DOHH2 (cell line): ENCODE measurements around the gene ZNF341.

Experiments used
- H3F3A ChIP-seq: fragments of 200-600 bp; sonication (generic), shearing (Covaris generic); 2 replicates; pipeline ENCODE4 v1.6.0; 2016; ENCODE audit warnings: antibody characterized with exemption, mild to moderate bottlenecking; ENCODE audit not compliant: control insufficient read depth, insufficient read depth
- H3K27ac ChIP-seq: fragments of 200-600 bp; sonication (generic); 2 replicates; pipeline ENCODE4 v1.5.1; 2014; ENCODE audit warnings: low read depth, mild to moderate bottlenecking, low read length, moderate library complexity
- H3K27me3 ChIP-seq: fragments of 200-600 bp; sonication (generic); 2 replicates; pipeline ENCODE4 v1.6.1; 2014; ENCODE audit warnings: mild to moderate bottlenecking, low read length, mixed read lengths; ENCODE audit not compliant: control insufficient read depth
- H3K36me3 ChIP-seq: fragments of 200-600 bp; sonication (generic); 2 replicates; pipeline ENCODE4 v1.6.1; 2014; ENCODE audit warnings: mild to moderate bottlenecking, low read length, moderate library complexity, mixed read lengths; ENCODE audit not compliant: control insufficient read depth
- H3K4me1 ChIP-seq: fragments of 200-600 bp; sonication (generic); 2 replicates; pipeline ENCODE4 v1.6.1; 2014; ENCODE audit warnings: mild to moderate bottlenecking, low read length, mixed read lengths; ENCODE audit not compliant: control insufficient read depth
- H3K4me2 ChIP-seq: fragments of 200-600 bp; sonication (generic); 2 replicates; pipeline ENCODE4 v1.6.0; 2014; ENCODE audit warnings: mild to moderate bottlenecking, low read length, moderate library complexity
- H3K4me3 ChIP-seq: fragments of 200-600 bp; sonication (generic); 2 replicates; pipeline ENCODE4 v1.5.1; 2014; ENCODE audit warnings: mild to moderate bottlenecking, low read length, mixed read lengths
- H3K79me2 ChIP-seq: fragments of 200-600 bp; sonication (generic); 2 replicates; pipeline ENCODE4 v1.6.1; 2014; ENCODE audit warnings: mild to moderate bottlenecking, low read length, mixed read lengths; ENCODE audit not compliant: control insufficient read depth
- H3K9me2 ChIP-seq: fragments of 200-600 bp; sonication (generic); replicated peaks from 2 replicates; pipeline ENCODE4 v1.6.1; 2014; ENCODE audit warnings: mild to moderate bottlenecking, low read length, mixed read lengths; ENCODE audit not compliant: control insufficient read depth
- H3K9me3 ChIP-seq: fragments of 200-600 bp; sonication (generic); 2 replicates; pipeline ENCODE4 v1.6.1; 2014; ENCODE audit warnings: antibody characterized with exemption, low read length, mixed read lengths; ENCODE audit not compliant: control insufficient read depth, insufficient read depth
- H4K20me1 ChIP-seq: fragments of 200-600 bp; sonication (generic); 2 replicates; pipeline ENCODE4 v1.6.0; 2014; ENCODE audit warnings: low read depth, mild to moderate bottlenecking, antibody characterized with exemption, low read length, moderate library complexity; ENCODE audit not compliant: control insufficient read depth, insufficient read depth
- EZH2phosphoT487 ChIP-seq: fragments of 200-600 bp; sonication (generic); IDR thresholded peaks from 2 replicates; pipeline ENCODE4 v1.6.1; 2017; ENCODE audit warnings: borderline replicate concordance, mild to moderate bottlenecking, antibody characterized with exemption, low read length, moderate library complexity, mixed read lengths
- TF ChIP-seq, protein P1 (sequence below): fragments of 200-600 bp; sonication (generic); IDR thresholded peaks from one replicate; pipeline ENCODE4 v1.5.1; 2014; ENCODE audit warnings: antibody characterized with exemption, mild to moderate bottlenecking, low read depth, low read length; ENCODE audit not compliant: poor library complexity, severe bottlenecking

ZNF341 gene

DNA sequence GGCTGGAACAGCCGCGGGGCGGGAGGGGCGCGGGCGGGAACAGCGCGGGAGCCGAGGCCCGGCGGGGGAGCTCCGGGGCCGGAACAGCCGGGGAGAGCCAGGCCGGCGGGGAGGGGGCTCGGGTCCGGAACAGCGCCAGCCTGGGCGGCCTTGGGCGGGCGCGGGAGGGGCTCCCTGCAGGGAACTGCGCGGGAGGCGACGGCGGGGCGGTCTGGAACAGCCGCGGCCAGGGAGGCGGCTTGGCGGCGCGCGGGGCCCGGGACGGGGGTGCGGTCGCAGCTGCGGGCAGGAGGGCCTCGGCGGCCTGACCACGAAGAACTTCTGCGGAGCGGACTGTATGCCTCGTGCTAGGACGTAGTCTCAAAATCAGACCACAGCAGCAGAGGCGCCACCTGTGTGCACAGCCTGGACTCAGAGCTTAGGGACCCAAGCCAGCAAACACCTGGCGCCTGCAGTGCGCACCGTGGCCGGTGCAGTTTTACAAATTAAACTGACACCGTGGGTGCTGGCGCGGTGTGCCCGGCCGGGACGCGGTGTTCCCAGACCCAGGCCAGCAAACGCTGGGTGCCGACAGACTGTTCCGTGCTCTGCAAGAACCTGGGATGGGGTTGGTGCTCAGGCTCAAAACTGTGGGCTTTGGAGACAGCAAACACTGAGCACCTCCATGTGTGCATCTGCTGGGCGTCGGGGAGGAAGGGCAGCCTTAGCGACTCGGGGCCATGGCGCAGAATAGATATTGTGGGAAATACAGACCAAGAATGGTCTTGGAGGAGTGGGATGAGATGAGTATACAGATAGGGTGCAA is 572 bp downstream of the ZNF341 start:
- Histone ChIP-seq H3K27ac (peak overlapping the region; percentile 92), H3F3A (peaks cover 22% of the 10 kb centered on the region), H3K4me1 (peaks cover 27% of the 10 kb centered on the region), H3K9me3 (peaks cover 11% of the 10 kb centered on the region; the same call in 1 of the 2 replicates), H3K36me3 (no peaks in the 10 kb centered on the region), H3K4me2 (peak overlapping the region; percentile 95), H3K27me3 (no peaks in the 10 kb centered on the region), H3K79me2 (no peaks in the 10 kb centered on the region), H3K4me3 (peak overlapping the region; percentile 82), H3K9me2 (no peaks in the 10 kb centered on the region), H4K20me1 (no peaks in the 10 kb centered on the region)
- TF ChIP-seq, protein P1, sequence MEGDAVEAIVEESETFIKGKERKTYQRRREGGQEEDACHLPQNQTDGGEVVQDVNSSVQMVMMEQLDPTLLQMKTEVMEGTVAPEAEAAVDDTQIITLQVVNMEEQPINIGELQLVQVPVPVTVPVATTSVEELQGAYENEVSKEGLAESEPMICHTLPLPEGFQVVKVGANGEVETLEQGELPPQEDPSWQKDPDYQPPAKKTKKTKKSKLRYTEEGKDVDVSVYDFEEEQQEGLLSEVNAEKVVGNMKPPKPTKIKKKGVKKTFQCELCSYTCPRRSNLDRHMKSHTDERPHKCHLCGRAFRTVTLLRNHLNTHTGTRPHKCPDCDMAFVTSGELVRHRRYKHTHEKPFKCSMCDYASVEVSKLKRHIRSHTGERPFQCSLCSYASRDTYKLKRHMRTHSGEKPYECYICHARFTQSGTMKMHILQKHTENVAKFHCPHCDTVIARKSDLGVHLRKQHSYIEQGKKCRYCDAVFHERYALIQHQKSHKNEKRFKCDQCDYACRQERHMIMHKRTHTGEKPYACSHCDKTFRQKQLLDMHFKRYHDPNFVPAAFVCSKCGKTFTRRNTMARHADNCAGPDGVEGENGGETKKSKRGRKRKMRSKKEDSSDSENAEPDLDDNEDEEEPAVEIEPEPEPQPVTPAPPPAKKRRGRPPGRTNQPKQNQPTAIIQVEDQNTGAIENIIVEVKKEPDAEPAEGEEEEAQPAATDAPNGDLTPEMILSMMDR = no peak
- TF ChIP-seq EZH2phosphoT487 = no peak

DNA sequence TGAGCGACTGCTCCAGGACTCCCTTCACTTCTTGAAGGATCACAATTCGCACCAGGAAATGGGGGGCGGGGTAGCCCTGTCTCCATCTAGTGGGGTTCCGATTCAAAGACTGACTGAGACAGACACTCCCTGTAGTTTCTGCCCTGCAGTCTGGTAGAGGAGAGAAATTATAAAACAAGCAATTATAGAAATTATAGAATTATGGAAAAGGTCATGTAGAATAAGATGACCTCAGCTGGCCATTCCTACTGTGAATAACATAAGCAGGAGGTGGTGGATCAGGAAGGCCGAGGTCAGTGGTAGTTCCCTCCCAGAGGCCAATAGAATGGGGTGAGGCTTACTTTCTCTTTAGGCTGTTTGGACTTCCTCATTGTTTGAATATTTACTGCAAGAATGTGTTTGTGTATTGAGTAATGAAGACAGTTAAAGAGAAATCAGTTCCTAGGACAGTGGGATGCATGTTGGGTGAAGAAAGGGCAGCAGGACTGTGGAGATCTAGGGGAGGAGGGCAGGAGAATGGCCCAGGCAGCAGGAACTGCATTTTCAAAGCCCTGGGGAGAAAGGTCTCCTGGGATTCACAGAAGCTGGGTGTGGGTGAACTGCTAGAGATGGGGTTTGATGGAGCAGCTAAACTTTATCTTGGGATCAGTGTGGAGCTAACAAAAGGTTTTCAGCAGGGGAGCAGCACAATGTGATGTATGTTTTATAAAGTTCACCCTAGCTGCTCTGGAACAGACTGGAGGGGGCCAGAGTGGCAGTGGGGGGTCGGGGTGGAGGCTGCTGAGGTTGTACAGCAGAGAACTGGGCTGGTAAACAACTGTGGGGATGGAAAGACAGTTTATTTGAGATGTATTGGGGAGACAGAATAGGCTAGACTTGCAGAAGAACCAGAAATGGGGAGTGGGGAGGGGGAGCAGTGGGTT is 2.1 kb downstream of the ZNF341 start:
- Histone ChIP-seq H3K9me3 (peaks cover 14% of the 10 kb centered on the region; the same call in 1 of the 2 replicates), H3K27ac (peak overlapping the region; percentile 92), H3K36me3 (no peaks in the 10 kb centered on the region), H3K79me2 (no peaks in the 10 kb centered on the region), H3K4me3 (peak overlapping the region; percentile 82), H3K9me2 (no peaks in the 10 kb centered on the region), H3F3A (peaks cover 18% of the 10 kb centered on the region), H3K4me2 (peak overlapping the region; percentile 95), H3K27me3 (no peaks in the 10 kb centered on the region), H3K4me1 (peaks cover 27% of the 10 kb centered on the region), H4K20me1 (no peaks in the 10 kb centered on the region)
- no peak for TF ChIP-seq EZH2phosphoT487
- TF ChIP-seq, protein P1 = no peak

DNA sequence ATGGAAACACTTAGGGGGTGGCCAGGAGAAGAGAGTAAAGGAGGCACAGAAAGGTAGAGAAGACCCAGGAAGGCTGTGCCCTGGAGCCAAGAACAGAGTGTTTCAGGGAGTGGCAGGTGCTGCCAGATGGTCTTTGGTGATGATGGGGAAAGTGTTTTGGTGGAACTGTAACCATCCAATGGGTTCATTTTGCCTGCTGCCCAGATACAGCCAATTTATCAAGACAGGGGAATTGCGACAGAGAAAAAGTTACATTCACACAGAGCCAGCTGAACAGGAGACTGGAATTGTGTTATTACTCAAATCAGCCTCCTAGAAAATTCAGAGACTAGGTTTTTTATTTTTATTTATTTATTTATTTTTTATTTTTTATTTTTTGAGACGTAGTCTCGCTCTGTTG is 5.2 kb downstream of the ZNF341 start:
- H4K20me1 ChIP-seq = no peaks in the 10 kb centered on the region
- no peaks in the 10 kb centered on the region for H3K27me3 ChIP-seq
- H3K9me3 ChIP-seq = peaks cover 14% of the 10 kb centered on the region; the same call in 1 of the 2 replicates
- no peak overlapping the region for H3K4me2 ChIP-seq
- H3K9me2 ChIP-seq = no peaks in the 10 kb centered on the region
- peaks cover 22% of the 10 kb centered on the region for H3K4me1 ChIP-seq
- no peak overlapping the region for H3K27ac ChIP-seq
- no peak overlapping the region for H3K4me3 ChIP-seq
- no peak for TF ChIP-seq EZH2phosphoT487
- TF ChIP-seq, protein P1 = no peak
- no peaks in the 10 kb centered on the region for H3K79me2 ChIP-seq
- H3K36me3 ChIP-seq = no peaks in the 10 kb centered on the region
- H3F3A ChIP-seq = peaks cover 16% of the 10 kb centered on the region
